Thyroid gland (tissue), 4 donors: ENCODE results near the gene PRKCQ.

Experiments used
- POLR2A ChIP-seq, 2 donors: fragments of 450-650 bp; IDR thresholded peaks; one replicate each; pipeline ENCODE4 v1.6.1; 2017; ENCODE audit warnings: antibody characterized with exemption in 2 of 2, mild to moderate bottlenecking in 2 of 2, moderate library complexity in 1 of 2
- TF ChIP-seq, protein P1 (sequence below), 6 experiments: fragments of 200-600 bp in 3 of 6; fragments of 450-650 bp in 3 of 6; sonication (generic) in 3 of 6; IDR thresholded peaks; one replicate each; pipeline ENCODE4 v1.5.1; 2016 to 2019; ENCODE audit warnings: antibody characterized with exemption in 6 of 6, mild to moderate bottlenecking in 2 of 6, inconsistent platforms in 1 of 6, moderate library complexity in 1 of 6

GRCh38 chr10:6558759-6559461 is 21.2 kb downstream of the PRKCQ start:
- TF ChIP-seq POLR2A (IDR thresholded peaks at IDR 0.05), result no peak
- TF ChIP-seq, protein P1, sequence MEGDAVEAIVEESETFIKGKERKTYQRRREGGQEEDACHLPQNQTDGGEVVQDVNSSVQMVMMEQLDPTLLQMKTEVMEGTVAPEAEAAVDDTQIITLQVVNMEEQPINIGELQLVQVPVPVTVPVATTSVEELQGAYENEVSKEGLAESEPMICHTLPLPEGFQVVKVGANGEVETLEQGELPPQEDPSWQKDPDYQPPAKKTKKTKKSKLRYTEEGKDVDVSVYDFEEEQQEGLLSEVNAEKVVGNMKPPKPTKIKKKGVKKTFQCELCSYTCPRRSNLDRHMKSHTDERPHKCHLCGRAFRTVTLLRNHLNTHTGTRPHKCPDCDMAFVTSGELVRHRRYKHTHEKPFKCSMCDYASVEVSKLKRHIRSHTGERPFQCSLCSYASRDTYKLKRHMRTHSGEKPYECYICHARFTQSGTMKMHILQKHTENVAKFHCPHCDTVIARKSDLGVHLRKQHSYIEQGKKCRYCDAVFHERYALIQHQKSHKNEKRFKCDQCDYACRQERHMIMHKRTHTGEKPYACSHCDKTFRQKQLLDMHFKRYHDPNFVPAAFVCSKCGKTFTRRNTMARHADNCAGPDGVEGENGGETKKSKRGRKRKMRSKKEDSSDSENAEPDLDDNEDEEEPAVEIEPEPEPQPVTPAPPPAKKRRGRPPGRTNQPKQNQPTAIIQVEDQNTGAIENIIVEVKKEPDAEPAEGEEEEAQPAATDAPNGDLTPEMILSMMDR (IDR thresholded peaks at IDR 0.05), result no peak
